ENCODE results near the gene NLRC5. TPM values are rescaled to one million over a fixed set of nuclear protein-coding genes. Genes with fewer than 3 reads are reported as not detected.

The NLRC5 gene
- total RNA-seq, 1 experiment from 2014 or later = 2.4 TPM

DNA sequence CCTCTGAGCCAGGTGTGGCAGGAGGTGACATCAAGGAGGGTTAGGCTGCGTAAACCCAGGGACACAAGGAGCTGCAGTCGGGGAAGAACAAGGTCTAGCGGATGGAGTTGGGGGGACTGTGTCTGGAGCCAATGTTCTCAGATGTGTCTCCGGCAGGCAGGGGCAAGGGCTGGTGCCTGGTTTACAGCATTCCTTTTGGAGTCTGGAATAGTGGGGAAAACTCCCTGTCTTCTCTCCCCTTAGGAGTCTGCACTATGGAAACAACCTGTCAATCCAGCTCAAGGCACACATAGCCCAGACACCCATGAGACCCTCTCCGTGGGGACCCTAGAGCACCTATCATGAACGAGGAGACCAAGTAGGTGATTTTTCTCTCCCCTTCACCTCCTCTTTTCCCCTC is 27.5 kb downstream of the NLRC5 start:
- Histone ChIP-seq H3K79me2 (ENCODE audit: insufficient read depth, low read length) (no peaks in the 10 kb centered on the region), H4K8ac (replicated peaks; ENCODE audit: insufficient read length, low read depth, low read length) (no peak overlapping the region), H3K79me1 (ENCODE audit: insufficient read depth, low read depth, low read length, poor library complexity, severe bottlenecking) (no peaks in the 10 kb centered on the region), H2BK15ac (ENCODE audit: low read depth, low read length) (no peak overlapping the region), H3K9me3 (ENCODE audit: control insufficient read depth, low read depth, low read length) (no peaks in the 10 kb centered on the region), H3K9ac (ENCODE audit: extremely low read depth, insufficient read length, low read length) (no peak overlapping the region), H3K23ac (ENCODE audit: insufficient read length, low read depth, low read length) (no peak overlapping the region), H2BK5ac (ENCODE audit: insufficient read length, low read length) (no peak overlapping the region), H3K27ac (ENCODE audit: insufficient read length, low read depth, low read length) (no peak overlapping the region), H3K14ac (ENCODE audit: insufficient read depth, low read length) (no peak overlapping the region; the same call in 1 of the 2 replicates), H2AK5ac (ENCODE audit: insufficient read length, low read length) (no peak overlapping the region), H4K20me1 (ENCODE audit: control insufficient read depth, insufficient read depth, insufficient read length) (no peaks in the 10 kb centered on the region), H2BK12ac (ENCODE audit: insufficient read length, low read depth, low read length) (no peak overlapping the region), H3K27me3 (ENCODE audit: insufficient read depth, low read length) (no peaks in the 10 kb centered on the region), H4K5ac (ENCODE audit: insufficient read length, low read depth, low read length) (no peak overlapping the region), H3K4me1 (ENCODE audit: insufficient read depth, low read length) (no peaks in the 10 kb centered on the region), H3K18ac (ENCODE audit: insufficient read length, low read depth, low read length) (no peak overlapping the region), H4K91ac (ENCODE audit: insufficient read length, low read depth, low read length) (no peak overlapping the region), H2BK20ac (ENCODE audit: low read depth, low read length, poor library complexity, severe bottlenecking) (no peak overlapping the region), H2AFZ (ENCODE audit: low read length) (no peak overlapping the region), H3K4me2 (ENCODE audit: insufficient read depth, insufficient read length, low read length) (no peak overlapping the region), H2BK120ac (ENCODE audit: low read depth, low read length, poor library complexity, severe bottlenecking) (no peak overlapping the region), H3T11ph (ENCODE audit: low read length) (no peak overlapping the region), H3K4ac (ENCODE audit: low read depth, low read length) (no peak overlapping the region), H3K23me2 (ENCODE audit: insufficient read length, low read depth, low read length, poor library complexity, severe bottlenecking) (no peaks in the 10 kb centered on the region), H3K56ac (ENCODE audit: insufficient read length, low read depth, low read length) (no peak overlapping the region)
- Mint-ChIP-seq H3K4me1 (peaks cover 6 to 7% of the 10 kb centered on the region in 2 experiments), H3K27ac (no peak overlapping the region; a peak in 1 of 7 replicates), H3K27me3 (ENCODE audit: low read depth) (no peaks in the 10 kb centered on the region; the same call in 1 of the 2 replicates), H3K9me3 (no peaks in the 10 kb centered on the region), H3K4me3 (no peak overlapping the region), H3K36me3 (ENCODE audit: insufficient read depth in 1 of 3, low read depth in 3 of 3) (no peaks in the 10 kb centered on the region; a peak in 1 of 7 replicates)
- WGBS (ENCODE audit: extremely low coverage, insufficient read length, low lambda C conversion rate) = no CpG with 5 or more reads among the region's 6 CpGs
- TF ChIP-seq, protein P1, sequence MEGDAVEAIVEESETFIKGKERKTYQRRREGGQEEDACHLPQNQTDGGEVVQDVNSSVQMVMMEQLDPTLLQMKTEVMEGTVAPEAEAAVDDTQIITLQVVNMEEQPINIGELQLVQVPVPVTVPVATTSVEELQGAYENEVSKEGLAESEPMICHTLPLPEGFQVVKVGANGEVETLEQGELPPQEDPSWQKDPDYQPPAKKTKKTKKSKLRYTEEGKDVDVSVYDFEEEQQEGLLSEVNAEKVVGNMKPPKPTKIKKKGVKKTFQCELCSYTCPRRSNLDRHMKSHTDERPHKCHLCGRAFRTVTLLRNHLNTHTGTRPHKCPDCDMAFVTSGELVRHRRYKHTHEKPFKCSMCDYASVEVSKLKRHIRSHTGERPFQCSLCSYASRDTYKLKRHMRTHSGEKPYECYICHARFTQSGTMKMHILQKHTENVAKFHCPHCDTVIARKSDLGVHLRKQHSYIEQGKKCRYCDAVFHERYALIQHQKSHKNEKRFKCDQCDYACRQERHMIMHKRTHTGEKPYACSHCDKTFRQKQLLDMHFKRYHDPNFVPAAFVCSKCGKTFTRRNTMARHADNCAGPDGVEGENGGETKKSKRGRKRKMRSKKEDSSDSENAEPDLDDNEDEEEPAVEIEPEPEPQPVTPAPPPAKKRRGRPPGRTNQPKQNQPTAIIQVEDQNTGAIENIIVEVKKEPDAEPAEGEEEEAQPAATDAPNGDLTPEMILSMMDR (conservative IDR thresholded peaks at IDR 0.05) = no peak
- no peak for DNase-seq

All from H9 (cell line).